PC-3 (cell line): Measurements from ENCODE around the gene VIPAS39. TPM values are rescaled to one million over a fixed set of nuclear protein-coding genes. Genes with fewer than 3 reads are reported as not detected.

Source experiments
- ATAC-seq: fragments of 200-7000 bp; cut with Tn5 transposase; 2 replicates; pipeline ENCODE4 v1.9.1; 2020; ENCODE audit warnings: mild to moderate bottlenecking, moderate library complexity
- BruUV-seq: library from RNA; stranded (reverse); fragments of 400-500 nt; replicated peaks from 2 replicates; lab custom pipeline; 2021; lab: Mats Ljungman, UMichigan
- CTCF ChIA-PET: fragments of 300-600 bp; sonication (Branson Sonifier 250); formaldehyde crosslinking; loops from one replicate; lab custom pipeline; 2022; ENCODE audit warnings: antibody characterized with exemption; lab: Charles Lee
- POLR2A ChIA-PET: fragments of 300-600 bp; sonication (Branson Sonifier 250); formaldehyde crosslinking; loops from one replicate; lab custom pipeline; 2022; ENCODE audit warnings: antibody characterized with exemption; ENCODE audit not compliant: unreplicated experiment; lab: Charles Lee
- DNase-seq: peaks from one replicate; pipeline ENCODE4 v3.0.0-alpha.2; 2015
- H2AFZ ChIP-seq: fragments of 300-600 bp; sonication (generic); 2 replicates; pipeline ENCODE4 v1.6.0; 2016; ENCODE audit warnings: antibody characterized with exemption, low read length
- H3F3A ChIP-seq: fragments of 300-600 bp; sonication (generic); one replicate; pipeline ENCODE4 v1.6.0; 2017; ENCODE audit warnings: antibody characterized with exemption, low read length, control low read depth, mild to moderate bottlenecking; ENCODE audit not compliant: unreplicated experiment
- H3K27ac ChIP-seq: fragments of 300-600 bp; sonication (generic); 2 replicates; pipeline ENCODE4 v1.5.1; 2016; ENCODE audit warnings: mild to moderate bottlenecking, low read length
- H3K27me3 ChIP-seq: fragments of 300-600 bp; sonication (generic); 2 replicates; pipeline ENCODE4 v1.6.1; 2016; ENCODE audit warnings: low read length, mixed read lengths
- H3K36me3 ChIP-seq: fragments of 300-600 bp; sonication (generic); 2 replicates; pipeline ENCODE4 v1.6.1; 2016; ENCODE audit warnings: low read depth, mixed run types, low read length, mixed read lengths
- H3K4me1 ChIP-seq: fragments of 300-600 bp; sonication (generic); 2 replicates; pipeline ENCODE4 v1.5.1; 2016; ENCODE audit warnings: low read length; ENCODE audit not compliant: insufficient read depth
- H3K4me2 ChIP-seq: fragments of 300-600 bp; sonication (generic); 2 replicates; pipeline ENCODE4 v1.6.0; 2016; ENCODE audit warnings: low read length
- H3K4me3 ChIP-seq: fragments of 300-600 bp; sonication (generic); 2 replicates; pipeline ENCODE4 v1.5.1; 2016; ENCODE audit warnings: mild to moderate bottlenecking, low read length, mixed read lengths
- H3K79me2 ChIP-seq: fragments of 300-600 bp; sonication (generic); 2 replicates; pipeline ENCODE4 v1.6.1; 2017; ENCODE audit warnings: low read length, mixed read lengths
- H3K9ac ChIP-seq: fragments of 300-600 bp; sonication (generic); 2 replicates; pipeline ENCODE4 v1.6.0; 2016; ENCODE audit warnings: mild to moderate bottlenecking, low read length
- H3K9me2 ChIP-seq: fragments of 300-600 bp; sonication (generic); replicated peaks from 2 replicates; pipeline ENCODE4 v1.6.1; 2016; ENCODE audit warnings: mixed run types, low read length, mixed read lengths
- H3K9me3 ChIP-seq: fragments of 300-600 bp; sonication (generic); 2 replicates; pipeline ENCODE4 v1.6.1; 2016; ENCODE audit warnings: low read length, mixed read lengths
- H4K20me1 ChIP-seq: fragments of 300-600 bp; sonication (generic); 2 replicates; pipeline ENCODE4 v1.6.1; 2016; ENCODE audit warnings: low read length, mixed read lengths
- EZH2 ChIP-seq: fragments of 300-600 bp; sonication (generic); IDR thresholded peaks from one replicate; pipeline ENCODE4 v1.6.1; 2017; ENCODE audit warnings: antibody characterized with exemption, mild to moderate bottlenecking, low read length; ENCODE audit not compliant: unreplicated experiment
- EZH2phosphoT487 ChIP-seq: fragments of 300-600 bp; sonication (generic); IDR thresholded peaks from 2 replicates; pipeline ENCODE4 v1.6.1; 2018; ENCODE audit warnings: mild to moderate bottlenecking, antibody characterized with exemption, low read length, borderline replicate concordance
- intact Hi-C: fragments of 100-400 bp; cut with micrococcal nuclease; formaldehyde crosslinking; loops from 2 replicates; pipeline ENCODE4 v1.9.0; 2023
- total RNA-seq: library from RNA; depleted of rRNA; stranded (reverse); fragments of >200 nt; gene quantifications from 2 replicates; pipeline ENCODE4 v1.2.3, GENCODE V29; 2014
- TF ChIP-seq, protein P1 (sequence below): fragments of 300-600 bp; sonication (generic); conservative IDR thresholded peaks from 2 replicates; pipeline ENCODE4 v1.5.1; 2017; ENCODE audit warnings: antibody characterized with exemption, low read depth, mild to moderate bottlenecking, low read length

Gene VIPAS39
- total RNA-seq, 1 experiment from 2014 or later = 20.2 TPM

DNA sequence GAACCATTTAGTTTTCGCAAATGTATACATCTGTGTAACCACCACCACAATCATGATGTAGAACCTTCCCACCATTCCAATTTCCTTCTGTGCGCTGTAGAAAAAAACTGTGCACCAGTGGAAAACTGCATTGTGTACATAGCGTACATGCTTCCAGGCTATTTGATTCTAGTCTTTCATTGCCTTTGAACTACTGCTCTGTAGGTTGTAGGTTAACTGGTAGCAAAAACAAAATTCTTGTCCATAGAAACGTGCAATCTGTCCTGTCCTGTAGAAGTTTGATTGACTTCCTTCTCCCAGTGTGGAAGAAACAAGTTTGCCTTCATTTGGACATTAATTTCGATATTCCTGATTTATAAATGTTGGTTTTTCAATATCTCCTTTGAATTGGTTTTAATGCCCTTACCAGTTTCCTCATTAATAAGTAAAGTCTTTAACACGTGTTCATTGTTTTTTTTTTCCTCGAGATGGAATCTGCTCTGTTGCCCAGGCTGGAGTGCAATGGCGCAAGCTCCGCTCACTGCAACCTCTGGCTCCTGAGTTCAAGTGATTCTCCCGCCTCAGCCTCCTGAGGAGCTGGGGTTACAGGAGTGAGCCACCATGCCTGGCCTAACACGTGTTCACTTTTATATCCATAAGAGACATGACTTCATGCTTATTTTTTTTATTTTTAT, 44.8 kb upstream of the VIPAS39 start:
- Histone ChIP-seq H2AFZ (no peak overlapping the region), H3K9me3 (no peaks in the 10 kb centered on the region), H3K4me1 (peaks cover 6% of the 10 kb centered on the region), H3K27me3 (peaks cover 15% of the 10 kb centered on the region), H3K27ac (no peak overlapping the region), H3K9ac (no peak overlapping the region), H3K79me2 (no peaks in the 10 kb centered on the region), H4K20me1 (no peaks in the 10 kb centered on the region), H3K4me2 (no peak overlapping the region), H3K9me2 (no peaks in the 10 kb centered on the region), H3K4me3 (no peak overlapping the region), H3K36me3 (no peaks in the 10 kb centered on the region; the same call in 1 of the 2 replicates), H3F3A (no peaks in the 10 kb centered on the region)
- ChIA-PET POLR2A (no interaction called here), CTCF (no interaction called here)
- DNase-seq (no peak), ATAC-seq (no peak)
- no TSS peak for BruUV-seq
- intact Hi-C loops = no loop called here
- TF ChIP-seq EZH2 = no peak
- TF ChIP-seq, protein P1, sequence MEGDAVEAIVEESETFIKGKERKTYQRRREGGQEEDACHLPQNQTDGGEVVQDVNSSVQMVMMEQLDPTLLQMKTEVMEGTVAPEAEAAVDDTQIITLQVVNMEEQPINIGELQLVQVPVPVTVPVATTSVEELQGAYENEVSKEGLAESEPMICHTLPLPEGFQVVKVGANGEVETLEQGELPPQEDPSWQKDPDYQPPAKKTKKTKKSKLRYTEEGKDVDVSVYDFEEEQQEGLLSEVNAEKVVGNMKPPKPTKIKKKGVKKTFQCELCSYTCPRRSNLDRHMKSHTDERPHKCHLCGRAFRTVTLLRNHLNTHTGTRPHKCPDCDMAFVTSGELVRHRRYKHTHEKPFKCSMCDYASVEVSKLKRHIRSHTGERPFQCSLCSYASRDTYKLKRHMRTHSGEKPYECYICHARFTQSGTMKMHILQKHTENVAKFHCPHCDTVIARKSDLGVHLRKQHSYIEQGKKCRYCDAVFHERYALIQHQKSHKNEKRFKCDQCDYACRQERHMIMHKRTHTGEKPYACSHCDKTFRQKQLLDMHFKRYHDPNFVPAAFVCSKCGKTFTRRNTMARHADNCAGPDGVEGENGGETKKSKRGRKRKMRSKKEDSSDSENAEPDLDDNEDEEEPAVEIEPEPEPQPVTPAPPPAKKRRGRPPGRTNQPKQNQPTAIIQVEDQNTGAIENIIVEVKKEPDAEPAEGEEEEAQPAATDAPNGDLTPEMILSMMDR = no peak
- no peak for TF ChIP-seq EZH2phosphoT487

DNA sequence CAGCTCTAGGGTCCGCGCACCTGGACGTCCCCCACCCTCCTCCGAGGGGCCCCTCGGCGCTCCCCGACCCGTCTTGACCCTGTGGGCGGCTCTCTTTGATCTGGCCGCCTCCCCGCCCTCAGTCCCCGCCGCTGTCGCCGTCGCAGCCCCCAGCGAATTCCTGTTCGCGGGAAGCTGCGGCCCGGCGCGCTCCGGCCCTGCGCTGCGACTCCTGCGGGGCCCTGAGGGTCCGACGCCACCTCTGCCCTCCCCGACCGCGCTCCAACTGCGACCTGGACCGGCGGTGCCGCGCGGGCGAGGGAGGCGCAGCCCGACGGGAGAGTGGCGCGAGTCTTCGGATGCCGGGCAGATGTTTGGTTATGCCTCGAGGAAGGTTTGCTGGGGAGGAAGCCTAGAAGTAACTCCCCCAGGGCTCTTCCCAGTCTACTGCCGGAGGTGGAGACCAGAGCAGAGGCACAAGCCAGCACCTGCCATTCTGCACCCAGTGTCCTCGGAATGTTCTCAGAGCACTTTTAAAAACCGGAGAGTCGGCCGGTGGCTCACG, 41.7 kb upstream of the VIPAS39 start:
- H3K27ac ChIP-seq = no peak overlapping the region

More for the DNA sequence above, 41.7 kb upstream of the VIPAS39 start:
- intact Hi-C loops = no loop called here
- POLR2A ChIA-PET = no interaction called here
- peaks cover 15% of the 10 kb centered on the region for H3K27me3 ChIP-seq
- TF ChIP-seq, protein P1 = no peak
- TF ChIP-seq EZH2 (no peak), EZH2phosphoT487 (no peak)
- H3F3A ChIP-seq = no peaks in the 10 kb centered on the region
- H3K36me3 ChIP-seq = no peaks in the 10 kb centered on the region
- no peaks in the 10 kb centered on the region for H3K79me2 ChIP-seq
- no peaks in the 10 kb centered on the region for H4K20me1 ChIP-seq
- DNase-seq (no peak), ATAC-seq (peak; percentile 19)
- peaks cover 6% of the 10 kb centered on the region for H3K4me1 ChIP-seq
- CTCF ChIA-PET = no interaction called here
- BruUV-seq = no TSS peak
- peak overlapping the region; percentile 86 for H3K4me2 ChIP-seq
- peak overlapping the region; percentile 66 for H3K4me3 ChIP-seq
- H3K9me2 ChIP-seq = no peaks in the 10 kb centered on the region
- no peaks in the 10 kb centered on the region for H3K9me3 ChIP-seq
- H2AFZ ChIP-seq = peak overlapping the region; percentile 93
- no peak overlapping the region for H3K9ac ChIP-seq
